ENCODE measurements around the gene FGF18. TPM values are rescaled to one million over a fixed set of nuclear protein-coding genes. Genes with fewer than 3 reads are reported as not detected.

Gene FGF18
- total and polyA plus RNA-seq, 2 donors (not counting 3 experiments of a cell fraction or from before 2014, with no cell fraction given) = 0.04 to 0.27 TPM

DNA sequence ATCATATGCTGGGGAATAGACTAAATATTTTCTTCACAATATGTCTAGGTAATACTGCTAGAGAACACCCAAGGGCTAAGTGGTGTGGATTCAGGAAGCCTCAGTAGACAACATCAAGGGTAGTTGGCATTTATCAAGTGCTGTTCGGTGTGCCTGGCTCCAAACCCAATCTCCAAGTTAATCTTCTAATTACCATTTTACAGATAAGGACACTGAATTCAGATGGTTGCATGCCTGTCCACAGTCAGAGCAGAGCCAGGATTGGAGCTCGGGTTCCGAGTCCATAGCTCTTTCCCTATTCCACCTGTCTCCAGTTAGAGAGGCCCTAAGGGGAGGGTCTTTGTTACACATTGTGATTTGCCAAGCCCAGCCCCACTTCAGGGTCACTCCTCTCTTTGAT is 58.2 kb downstream of the FGF18 start:
- Histone ChIP-seq H3K27me3 (ENCODE audit: control insufficient read depth in 2 of 2, insufficient read depth in 2 of 2, low read length in 2 of 2) (peaks cover 14 to 16% of the 10 kb centered on the region in 2 experiments), H3K36me3 (ENCODE audit: control insufficient read depth in 2 of 2, extremely low read depth in 1 of 2, insufficient read depth in 2 of 2, low read length in 2 of 2) (no peaks in the 10 kb centered on the region), H4K20me1 (replicated peaks; ENCODE audit: control insufficient read depth, extremely low read depth, insufficient read depth, low read length) (no peaks in the 10 kb centered on the region), H3K9me3 (replicated peaks; ENCODE audit: control insufficient read depth, insufficient read depth, low read length) (no peaks in the 10 kb centered on the region), H3K4me2 (ENCODE audit: insufficient read depth, low read length) (no peak overlapping the region), H3K79me2 (ENCODE audit: control insufficient read depth, insufficient read depth, low read length) (no peaks in the 10 kb centered on the region), H2AFZ (ENCODE audit: low read depth, low read length) (no peak overlapping the region), H3K4me3 (replicated peaks in 1 of 3; ENCODE audit: insufficient read depth in 1 of 3, low read depth in 1 of 3, low read length in 3 of 3) (no peak overlapping the region), H3K9ac (replicated peaks; ENCODE audit: extremely low read depth, insufficient read depth, low read length) (no peak overlapping the region), H3K9me1 (replicated peaks; ENCODE audit: control insufficient read depth, extremely low read depth, insufficient read depth, low read length) (no peaks in the 10 kb centered on the region), H3K4me1 (ENCODE audit: control insufficient read depth, extremely low read depth, insufficient read depth, low read length) (no peaks in the 10 kb centered on the region), H3K27ac (ENCODE audit: insufficient read depth, low read depth, low read length) (no peak overlapping the region)
- TF ChIP-seq CTCF (IDR thresholded peaks at IDR 0.05; ENCODE audit: extremely low read depth in 1 of 2, insufficient read depth in 1 of 2, low read depth in 1 of 2, low read length in 2 of 2) (no peak), MYC (IDR thresholded peaks at IDR 0.05; ENCODE audit: low read depth, low read length) (no peak), POLR2A (IDR thresholded peaks at IDR 0.05; ENCODE audit: low read depth, low read length) (no peak), FOS (IDR thresholded peaks at IDR 0.05; ENCODE audit: borderline replicate concordance, insufficient read depth, low read length) (no peak), EZH2 (IDR thresholded peaks at IDR 0.05; ENCODE audit: borderline replicate concordance, low read depth, low read length, severe bottlenecking) (no peak), GATA2 (IDR thresholded peaks at IDR 0.05; ENCODE audit: insufficient read depth, insufficient read length, low read depth, low read length) (no peak), MAX (IDR thresholded peaks at IDR 0.05; ENCODE audit: insufficient read depth, insufficient read length) (no peak), JUN (IDR thresholded peaks at IDR 0.05; ENCODE audit: borderline replicate concordance, insufficient read depth, insufficient read length, low read depth) (no peak), POLR2AphosphoS5 (IDR thresholded peaks at IDR 0.05; ENCODE audit: insufficient read depth, low read depth, low read length) (no peak)
- ChIA-PET POLR2A (no interaction called here), CTCF (interaction anchor here (1.0 kb wide), 1 partner anchor 59 kb away, joined by 3 read pairs; no protein-coding TSS in a partner anchor)
- dilution Hi-C loops (cut with MboI; ENCODE audit: extremely low pct_ligation_motif_present, low sequenced_read_pairs) = no loop called here
- DNase-seq (ENCODE audit: low read depth, low spot score) (no peak), FAIRE-seq (no peak)
- intact Hi-C loops (cut with micrococcal nuclease) = no loop called here
- no TSS peak for BruUV-seq (replicated peaks)

All from endothelial cell of umbilical vein (primary cell).